SJCRH30 (cell line): ENCODE measurements around the gene LMO2. TPM values are rescaled to one million over a fixed set of nuclear protein-coding genes. Genes with fewer than 3 reads are reported as not detected.

Experiments
- DNase-seq, 2 experiments: peaks; one replicate each; pipeline ENCODE4 v3.0.0-alpha.2; 2015 to 2020
- H3K27ac ChIP-seq: fragments of 250-450 bp; sonication (Bioruptor Pico); 2 replicates; pipeline ENCODE4 v1.5.1; 2020; ENCODE audit warnings: mild to moderate bottlenecking, moderate library complexity
- H3K27me3 ChIP-seq: fragments of 250-450 bp; sonication (Bioruptor Pico); 2 replicates; pipeline ENCODE4 v1.5.1; 2020; ENCODE audit warnings: mild to moderate bottlenecking, moderate library complexity
- H3K36me3 ChIP-seq: fragments of 250-450 bp; sonication (Bioruptor Pico); 2 replicates; pipeline ENCODE4 v1.5.1; 2020; ENCODE audit warnings: mild to moderate bottlenecking, moderate library complexity
- H3K4me1 ChIP-seq: fragments of 250-450 bp; sonication (Bioruptor Pico); 2 replicates; pipeline ENCODE4 v1.5.1; 2020; ENCODE audit warnings: mild to moderate bottlenecking, moderate library complexity
- H3K4me3 ChIP-seq: fragments of 250-450 bp; sonication (Bioruptor Pico); 2 replicates; pipeline ENCODE4 v1.5.1; 2020; ENCODE audit warnings: mild to moderate bottlenecking, moderate library complexity
- H3K9me3 ChIP-seq: fragments of 250-450 bp; sonication (Bioruptor Pico); replicated peaks from 2 replicates; pipeline ENCODE4 v1.5.1; 2020; ENCODE audit warnings: mild to moderate bottlenecking, moderate library complexity
- total RNA-seq: library from RNA; depleted of rRNA; stranded (reverse); fragments of >200 nt; shearing (Covaris generic); gene quantifications from 2 replicates; pipeline ENCODE4 v1.2.3, GENCODE V29; 2014

LMO2 gene
- total RNA-seq, 1 experiment from 2014 or later, result 1.2 TPM

GRCh38 chr11:33906484-33907186, 14.8 kb upstream of the LMO2 start:
- DNase-seq, result no peak
- Histone ChIP-seq H3K9me3 (no peaks in the 10 kb centered on the region), H3K4me3 (no peak overlapping the region), H3K27me3 (no peaks in the 10 kb centered on the region), H3K4me1 (no peaks in the 10 kb centered on the region), H3K36me3 (no peaks in the 10 kb centered on the region), H3K27ac (no peak overlapping the region)

DNA sequence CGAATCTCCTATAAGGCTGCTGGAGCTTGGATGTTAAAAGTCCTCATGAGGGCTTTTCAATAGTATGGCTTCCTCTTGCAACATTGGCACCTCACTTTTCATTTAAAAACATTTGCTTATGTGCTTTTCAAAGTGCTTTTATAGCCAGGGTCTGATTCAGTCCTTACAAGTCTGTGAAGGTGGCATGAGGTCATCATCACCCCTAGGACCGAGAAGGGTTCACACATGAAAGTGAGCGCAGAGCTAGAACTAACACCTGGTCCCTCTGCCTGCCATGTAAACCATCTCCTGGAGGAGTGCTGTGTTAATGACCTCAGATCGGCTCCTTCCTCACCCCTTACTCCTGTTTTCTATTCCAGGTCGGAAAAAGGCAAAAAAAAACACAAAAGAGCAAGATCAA, 12.2 kb upstream of the LMO2 start:
- Histone ChIP-seq H3K9me3 (no peaks in the 10 kb centered on the region), H3K36me3 (no peaks in the 10 kb centered on the region), H3K27ac (no peak overlapping the region), H3K27me3 (no peaks in the 10 kb centered on the region), H3K4me1 (peaks cover 4% of the 10 kb centered on the region), H3K4me3 (no peak overlapping the region)
- DNase-seq, result no peak

- no peak for DNase-seq
- Histone ChIP-seq H3K27me3 (no peaks in the 10 kb centered on the region), H3K4me3 (no peak overlapping the region), H3K27ac (no peak overlapping the region), H3K4me1 (peaks cover 8% of the 10 kb centered on the region), H3K36me3 (no peaks in the 10 kb centered on the region), H3K9me3 (no peaks in the 10 kb centered on the region)
Observed at GRCh38 chr11:33900159-33900840, 8.4 kb upstream of the LMO2 start.

- peak; percentile 32 to 54 for DNase-seq
- no peak overlapping the region for H3K4me3 ChIP-seq
- H3K36me3 ChIP-seq, result no peaks in the 10 kb centered on the region
- no peaks in the 10 kb centered on the region for H3K27me3 ChIP-seq
- no peaks in the 10 kb centered on the region for H3K9me3 ChIP-seq
- peaks cover 8% of the 10 kb centered on the region for H3K4me1 ChIP-seq
- H3K27ac ChIP-seq, result no peak overlapping the region
Observed at GRCh38 chr11:33899400-33900037, 7.6 kb upstream of the LMO2 start.

- H3K4me3 ChIP-seq, result no peak overlapping the region
- DNase-seq, result no peak
- H3K27me3 ChIP-seq, result no peaks in the 10 kb centered on the region
- H3K4me1 ChIP-seq, result peaks cover 8% of the 10 kb centered on the region
- no peaks in the 10 kb centered on the region for H3K36me3 ChIP-seq
- H3K9me3 ChIP-seq, result no peaks in the 10 kb centered on the region
- no peak overlapping the region for H3K27ac ChIP-seq
Observed at GRCh38 chr11:33898957-33899356, 7.1 kb upstream of the LMO2 start.

DNA sequence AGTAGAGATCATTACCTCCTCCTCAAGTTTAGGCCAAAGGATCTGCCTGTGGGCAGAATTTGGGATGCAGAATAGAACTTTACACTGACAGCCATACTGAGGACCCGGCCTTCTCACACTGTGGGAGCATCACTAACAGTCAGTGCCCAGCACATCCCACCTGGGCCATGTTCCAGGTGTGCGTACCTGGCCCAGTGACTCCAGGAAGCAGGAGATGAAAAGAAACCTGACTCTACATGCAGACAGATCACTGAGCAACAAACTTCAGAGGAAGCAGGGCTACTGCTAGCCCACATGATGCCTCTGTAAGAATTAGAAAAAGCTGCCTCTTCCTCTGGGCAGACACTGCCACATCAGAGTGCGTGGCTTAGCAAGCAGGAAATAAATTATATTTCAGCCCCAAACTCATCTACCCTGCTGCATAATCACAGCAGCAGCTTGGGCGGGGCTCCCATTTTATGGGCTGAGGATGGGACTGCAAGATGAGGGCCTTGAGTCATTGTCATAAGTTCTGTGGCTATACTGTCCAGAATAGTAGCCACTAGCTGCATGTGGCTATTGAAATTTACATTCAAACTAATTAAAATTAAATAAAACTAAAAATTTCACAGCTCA, 6.0 kb upstream of the LMO2 start:
- H3K4me1 ChIP-seq, result peaks cover 8% of the 10 kb centered on the region

GRCh38 chr11:33896911-33897310, 5.0 kb upstream of the LMO2 start:
- Histone ChIP-seq H3K27ac (no peak overlapping the region), H3K9me3 (no peaks in the 10 kb centered on the region), H3K4me1 (peaks cover 8% of the 10 kb centered on the region), H3K4me3 (no peak overlapping the region), H3K36me3 (no peaks in the 10 kb centered on the region), H3K27me3 (no peaks in the 10 kb centered on the region)
- DNase-seq, result no peak

More for the DNA sequence above, 6.0 kb upstream of the LMO2 start:
- DNase-seq, result no peak
- H3K27ac ChIP-seq, result no peak overlapping the region
- H3K27me3 ChIP-seq, result no peaks in the 10 kb centered on the region
- H3K36me3 ChIP-seq, result no peaks in the 10 kb centered on the region
- H3K9me3 ChIP-seq, result no peaks in the 10 kb centered on the region
- H3K4me3 ChIP-seq, result no peak overlapping the region

- Histone ChIP-seq H3K27ac (no peak overlapping the region), H3K27me3 (no peaks in the 10 kb centered on the region), H3K4me3 (no peak overlapping the region), H3K9me3 (no peaks in the 10 kb centered on the region), H3K4me1 (peaks cover 8% of the 10 kb centered on the region), H3K36me3 (no peaks in the 10 kb centered on the region)
- no peak for DNase-seq
Observed at GRCh38 chr11:33895752-33896137, 3.9 kb upstream of the LMO2 start.

- DNase-seq, result no peak
- Histone ChIP-seq H3K36me3 (no peaks in the 10 kb centered on the region), H3K27me3 (no peaks in the 10 kb centered on the region), H3K27ac (no peak overlapping the region), H3K4me3 (no peak overlapping the region), H3K4me1 (peaks cover 7% of the 10 kb centered on the region), H3K9me3 (no peaks in the 10 kb centered on the region)
Observed at GRCh38 chr11:33894398-33894746, 2.5 kb upstream of the LMO2 start.

DNA sequence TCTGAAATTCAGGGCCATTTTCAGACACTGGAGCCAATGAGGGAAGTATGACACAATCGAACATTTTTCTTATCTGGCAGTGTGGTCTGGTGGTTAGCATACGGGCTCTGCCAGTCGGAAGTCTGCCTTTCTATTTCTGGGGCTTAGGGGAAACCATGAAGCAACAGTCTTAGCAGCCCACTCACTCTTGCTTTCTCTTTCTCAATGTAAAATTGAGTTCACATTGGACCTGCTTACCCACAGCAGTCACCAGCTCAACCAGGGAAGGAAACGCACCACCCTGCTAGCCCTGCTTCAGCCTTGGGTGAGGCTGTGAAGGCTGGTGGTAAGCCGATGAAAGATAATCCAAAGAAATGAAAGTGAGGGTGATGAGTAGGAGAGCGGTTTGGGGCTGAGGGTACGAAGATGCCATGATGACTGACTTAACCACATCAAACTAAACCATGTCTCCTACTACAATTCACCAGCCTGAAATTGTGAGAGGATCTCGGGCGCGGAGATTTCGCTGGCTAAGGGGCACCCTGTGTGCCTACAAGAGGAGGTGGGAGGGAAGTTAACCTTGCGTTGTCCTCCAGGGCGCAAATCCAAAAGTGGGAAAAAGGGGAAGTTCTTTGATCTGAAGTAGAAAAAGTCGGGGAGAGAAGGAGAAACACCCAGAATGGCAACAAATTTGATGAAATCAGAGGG, 2.0 kb upstream of the LMO2 start:
- Histone ChIP-seq H3K27me3 (no peaks in the 10 kb centered on the region), H3K36me3 (no peaks in the 10 kb centered on the region), H3K4me3 (no peak overlapping the region), H3K4me1 (peaks cover 2% of the 10 kb centered on the region), H3K27ac (no peak overlapping the region), H3K9me3 (no peaks in the 10 kb centered on the region)
- no peak for DNase-seq

- Histone ChIP-seq H3K4me3 (no peak overlapping the region), H3K27ac (no peak overlapping the region), H3K9me3 (no peaks in the 10 kb centered on the region), H3K4me1 (no peaks in the 10 kb centered on the region), H3K36me3 (no peaks in the 10 kb centered on the region), H3K27me3 (no peaks in the 10 kb centered on the region)
- DNase-seq, result no peak
Observed at GRCh38 chr11:33892906-33893594, 1.2 kb upstream of the LMO2 start.

DNA sequence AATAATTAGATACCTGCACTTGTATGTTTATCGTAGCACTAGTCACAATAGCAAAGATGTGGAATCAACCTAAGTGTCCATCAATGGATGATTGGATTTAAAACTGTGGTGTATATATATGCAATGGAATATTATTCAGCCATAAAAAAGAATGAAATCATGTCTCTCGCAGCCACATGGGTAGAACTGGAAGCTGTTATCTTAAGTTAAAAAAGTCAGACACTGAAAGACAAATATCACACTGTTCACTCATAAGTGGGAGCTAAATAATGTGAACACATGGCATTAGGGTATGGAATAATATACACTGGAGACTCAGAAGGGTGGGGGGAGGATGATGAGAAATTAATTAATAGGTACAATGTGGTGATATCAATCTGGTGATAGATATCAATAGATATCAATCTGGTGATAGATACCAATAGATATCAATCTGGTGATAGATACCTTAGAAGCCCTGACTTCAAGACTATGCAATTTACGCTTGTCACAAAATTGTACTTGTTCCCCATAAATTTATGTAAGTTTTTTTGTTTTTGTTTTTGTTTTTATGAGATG, 2.0 kb downstream of the LMO2 start:
- no peaks in the 10 kb centered on the region for H3K4me1 ChIP-seq
- no peaks in the 10 kb centered on the region for H3K36me3 ChIP-seq
- no peak for DNase-seq
- H3K9me3 ChIP-seq, result no peaks in the 10 kb centered on the region
- H3K27me3 ChIP-seq, result no peaks in the 10 kb centered on the region
- H3K27ac ChIP-seq, result no peak overlapping the region
- H3K4me3 ChIP-seq, result no peak overlapping the region

GRCh38 chr11:33889296-33889695, 2.6 kb downstream of the LMO2 start:
- no peak for DNase-seq
- H3K27ac ChIP-seq, result no peak overlapping the region
- no peak overlapping the region for H3K4me3 ChIP-seq
- H3K9me3 ChIP-seq, result no peaks in the 10 kb centered on the region
- no peaks in the 10 kb centered on the region for H3K27me3 ChIP-seq
- H3K36me3 ChIP-seq, result no peaks in the 10 kb centered on the region
- no peaks in the 10 kb centered on the region for H3K4me1 ChIP-seq

DNA sequence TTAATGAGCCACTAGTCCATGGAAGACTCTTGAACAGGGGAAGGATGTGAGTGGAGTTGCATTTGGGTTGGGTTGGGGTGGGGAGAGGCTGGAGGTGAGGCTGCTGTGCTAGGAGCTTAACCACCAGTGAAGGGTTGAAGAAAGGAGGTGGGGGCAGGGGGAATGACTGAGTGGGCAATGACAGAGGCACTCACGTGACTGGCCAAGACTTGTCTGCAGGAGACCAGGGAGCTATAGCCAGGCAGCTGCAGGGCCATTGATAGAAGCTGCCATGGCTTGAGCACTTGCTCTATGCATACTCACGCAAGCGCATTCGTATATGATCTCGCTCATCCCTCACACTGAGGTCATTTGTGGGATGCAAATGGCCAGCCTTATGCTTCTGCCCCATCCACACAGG, 4.0 kb downstream of the LMO2 start:
- no peak overlapping the region for H3K27ac ChIP-seq
- H3K27me3 ChIP-seq, result no peaks in the 10 kb centered on the region
- H3K36me3 ChIP-seq, result no peaks in the 10 kb centered on the region
- no peak overlapping the region for H3K4me3 ChIP-seq
- DNase-seq, result no peak
- H3K9me3 ChIP-seq, result no peaks in the 10 kb centered on the region
- H3K4me1 ChIP-seq, result no peaks in the 10 kb centered on the region
